ENCODE data around the gene SYT7.

The SYT7 gene

DNA sequence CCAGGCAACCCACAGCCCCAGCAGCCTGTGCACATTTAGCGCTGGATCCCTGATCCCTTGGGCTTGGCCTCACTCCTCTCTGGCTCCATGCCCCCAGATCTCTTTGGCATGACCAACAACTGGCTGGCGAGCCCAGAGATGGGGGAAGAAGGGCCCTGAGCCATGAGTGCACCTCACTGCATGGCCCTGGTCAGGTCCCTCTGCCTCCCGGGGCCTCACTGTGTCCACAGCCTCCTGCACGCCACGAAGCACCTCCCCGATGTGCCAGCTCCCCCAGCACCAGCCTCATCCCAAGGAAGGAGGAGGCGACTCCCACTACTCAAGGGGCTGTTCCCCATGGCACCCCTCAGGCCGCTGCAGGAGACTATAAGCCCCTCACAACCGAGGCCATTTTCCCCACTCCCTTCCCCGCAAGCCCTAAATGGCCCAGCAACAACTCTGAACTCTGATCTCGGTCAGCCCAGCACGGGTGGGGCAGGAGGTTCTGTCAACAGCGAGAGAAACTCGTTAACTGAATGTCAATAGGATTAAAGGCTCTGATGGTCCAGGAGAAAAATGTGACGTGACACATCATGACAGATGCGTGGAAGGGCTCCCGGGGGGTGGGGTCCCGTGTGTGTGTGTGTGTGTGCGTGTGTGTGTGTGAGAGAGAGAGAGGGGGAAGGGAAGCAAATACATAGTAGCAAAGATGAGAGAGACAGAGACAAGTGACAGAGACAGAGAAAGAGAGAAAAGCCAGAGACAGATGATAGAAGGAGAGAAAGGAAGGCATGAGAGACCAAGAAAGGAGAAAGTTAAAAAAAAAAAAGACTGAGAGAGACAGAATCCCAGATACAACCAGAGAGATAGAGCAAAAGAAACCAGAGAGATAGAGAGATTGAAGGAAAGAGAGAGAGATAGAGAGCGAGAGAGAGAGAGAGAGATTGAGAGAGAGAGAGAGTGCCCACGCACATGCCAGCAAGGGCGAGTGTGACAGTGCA lies 28.4 kb upstream of the SYT7 start:
- no peak for DNase-seq (ENCODE audit: low read depth in 2 of 2)

DNA sequence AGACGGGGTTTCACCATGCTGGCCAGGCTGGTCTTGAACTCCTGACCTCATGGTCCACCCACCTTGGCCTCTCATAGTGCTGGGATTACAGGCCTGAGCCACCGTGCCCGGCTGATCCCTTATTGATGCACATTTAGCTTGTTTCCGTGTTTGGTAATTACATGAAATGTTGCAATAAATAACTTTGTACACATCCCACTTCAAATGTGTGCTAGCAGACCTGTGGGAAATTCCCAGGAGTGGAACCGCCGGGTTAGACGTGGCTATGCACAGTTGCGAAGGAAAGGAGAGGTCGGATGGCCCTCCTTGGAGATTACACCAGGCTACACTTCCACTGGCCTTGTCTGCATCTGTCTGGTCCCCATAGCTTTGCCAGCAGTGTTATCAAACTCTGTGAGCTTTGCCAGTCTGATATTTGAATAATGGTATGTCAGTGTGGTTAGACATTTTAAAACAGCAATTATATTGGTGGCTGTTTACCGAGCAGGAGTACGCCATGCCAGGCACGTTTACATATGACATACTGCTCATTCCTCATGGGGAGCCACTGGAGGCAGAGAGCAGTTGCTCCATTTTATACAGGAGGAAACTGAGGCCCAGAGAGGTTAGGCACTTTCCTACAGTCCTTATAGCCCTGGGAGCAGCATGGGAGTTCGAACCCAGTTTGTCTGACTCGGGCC lies 27.2 kb upstream of the SYT7 start:
- no peak for DNase-seq (ENCODE audit: low read depth in 2 of 2)

DNA sequence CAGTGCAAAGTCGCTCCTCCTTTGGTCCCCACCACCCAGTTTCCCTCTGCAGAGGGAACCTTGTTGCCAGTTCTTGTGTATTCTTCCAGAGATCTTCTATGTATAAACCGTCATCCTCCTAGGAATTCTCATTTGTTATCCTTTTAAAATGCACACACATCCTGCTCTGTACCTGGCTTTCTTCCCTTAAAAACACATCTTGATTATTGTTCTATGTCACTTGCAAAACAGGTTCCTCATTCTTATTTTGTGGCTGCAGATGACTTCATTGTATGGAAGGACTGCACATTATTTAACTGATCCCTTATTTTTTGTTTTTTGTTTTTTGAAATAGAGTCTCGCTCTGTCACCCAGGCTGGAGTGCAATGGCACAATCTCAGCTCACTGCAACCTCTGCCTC lies 26.6 kb upstream of the SYT7 start:
- no peak for DNase-seq (ENCODE audit: low read depth in 2 of 2)

DNA sequence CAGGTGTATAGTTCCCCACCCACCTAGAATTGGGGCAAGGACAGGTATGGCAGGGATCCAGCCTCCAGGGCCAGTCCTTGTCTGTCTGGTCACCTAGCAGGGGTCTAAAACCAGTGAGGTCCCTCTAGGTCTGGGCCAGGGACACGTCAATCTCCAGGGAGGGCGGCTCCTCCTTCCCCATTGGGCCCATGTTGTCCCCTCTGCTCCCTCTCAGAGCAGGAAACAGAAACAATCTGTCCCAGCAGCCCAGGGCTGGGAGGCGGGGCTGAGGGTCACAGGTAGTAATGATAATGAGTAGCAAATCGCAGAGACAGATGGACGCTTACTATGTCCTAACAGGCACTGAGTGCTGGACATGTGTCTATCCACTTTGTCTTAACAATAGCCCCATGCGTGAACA lies 22.8 kb upstream of the SYT7 start:
- DNase-seq (ENCODE audit: low read depth in 2 of 2): no peak

DNA sequence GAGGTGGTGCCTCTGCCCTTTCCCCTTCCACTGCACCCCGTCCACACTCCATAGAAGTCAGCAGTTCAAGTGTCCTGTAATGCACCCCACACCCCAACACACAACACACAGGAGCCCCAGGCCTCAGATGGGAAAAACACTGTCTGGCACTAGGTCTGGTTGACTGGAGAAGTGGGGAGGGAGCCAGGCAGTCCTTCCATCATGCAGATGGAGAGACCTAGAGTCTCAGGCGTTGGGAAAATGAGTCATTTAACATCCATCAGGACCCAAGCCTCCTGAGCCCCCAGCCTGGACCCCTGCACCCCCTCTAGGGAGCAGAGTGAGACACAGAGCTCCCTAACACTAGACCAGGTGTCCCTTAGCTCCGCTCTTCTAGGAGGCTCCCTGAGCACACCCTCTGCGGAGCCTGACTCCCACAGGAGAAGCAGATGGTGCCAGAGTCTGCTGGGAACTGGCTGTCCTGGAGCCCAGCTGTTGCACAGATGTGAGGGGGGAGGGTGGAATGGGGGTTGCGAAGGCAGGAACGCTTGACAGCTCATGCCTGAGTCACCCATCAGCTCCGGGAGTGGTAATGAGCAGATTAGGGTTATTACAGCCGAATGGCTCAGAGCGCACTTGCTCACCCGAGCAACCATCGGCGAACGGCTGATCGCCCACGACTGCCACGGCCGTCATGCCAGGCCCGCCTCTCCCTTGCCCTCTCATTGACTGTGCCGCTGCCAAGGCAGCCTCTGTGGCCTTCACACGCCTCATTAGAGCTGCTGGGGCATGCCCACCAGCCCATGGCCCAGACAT lies 22.1 kb upstream of the SYT7 start:
- DNase-seq (ENCODE audit: low read depth in 2 of 2): no peak

DNA sequence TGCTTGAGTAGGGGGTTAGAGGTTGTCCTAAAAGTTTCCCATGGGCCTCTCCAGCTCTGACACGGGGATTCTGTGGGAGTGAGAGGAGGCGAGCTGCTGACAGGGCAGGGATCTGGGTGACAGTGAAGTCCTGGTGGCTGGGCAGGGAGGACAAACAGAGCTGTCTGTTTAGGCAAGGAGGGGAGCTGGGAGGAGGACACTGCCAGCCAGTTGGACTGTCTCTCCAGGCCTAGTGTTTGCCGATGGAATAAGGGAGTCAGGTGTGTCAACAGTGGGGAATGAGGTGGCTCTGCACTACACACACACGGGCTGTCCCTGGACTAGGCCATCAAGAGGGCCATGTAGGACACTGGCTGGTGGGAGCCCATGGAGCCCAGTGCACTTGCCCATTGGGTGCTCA lies 20.6 kb upstream of the SYT7 start:
- DNase-seq (ENCODE audit: low read depth in 2 of 2): no peak

DNA sequence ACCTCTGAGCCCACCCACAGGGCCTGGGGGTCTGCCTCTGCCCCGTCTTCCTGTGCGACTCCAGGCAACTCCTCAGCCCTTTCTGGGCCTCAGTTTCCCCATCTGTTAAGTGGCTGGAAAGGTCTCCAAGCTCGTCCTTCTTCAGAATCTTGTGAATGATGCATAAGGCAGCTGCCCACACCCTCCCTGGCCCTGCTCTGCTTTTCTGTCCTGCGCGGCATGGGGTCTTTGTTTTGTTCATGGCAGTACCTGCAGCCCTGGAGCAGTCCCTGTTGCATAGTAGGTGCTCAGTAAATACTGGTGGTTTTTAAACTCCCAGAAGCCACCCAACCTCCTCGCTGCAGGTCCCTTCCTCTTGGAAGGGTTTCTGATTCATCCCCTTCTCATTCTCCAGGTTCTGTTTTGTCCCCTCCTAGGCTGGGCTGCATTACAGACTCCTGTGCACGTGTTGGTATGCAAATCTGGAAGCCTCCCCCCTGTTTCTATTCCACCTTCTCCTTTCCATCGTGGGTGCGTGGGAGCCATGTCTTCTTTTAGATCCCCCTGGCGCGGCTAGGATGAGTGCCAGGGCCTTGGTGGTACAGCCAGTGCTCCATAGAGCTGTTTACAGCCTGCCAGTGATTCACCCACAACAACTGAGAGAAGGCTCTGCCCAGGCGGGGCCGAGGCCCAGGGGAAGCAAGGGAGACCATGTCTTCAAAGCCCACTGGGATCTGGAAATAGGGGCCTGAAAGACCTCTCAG lies 19.3 kb upstream of the SYT7 start:
- no peak for DNase-seq (ENCODE audit: low read depth in 2 of 2)

DNA sequence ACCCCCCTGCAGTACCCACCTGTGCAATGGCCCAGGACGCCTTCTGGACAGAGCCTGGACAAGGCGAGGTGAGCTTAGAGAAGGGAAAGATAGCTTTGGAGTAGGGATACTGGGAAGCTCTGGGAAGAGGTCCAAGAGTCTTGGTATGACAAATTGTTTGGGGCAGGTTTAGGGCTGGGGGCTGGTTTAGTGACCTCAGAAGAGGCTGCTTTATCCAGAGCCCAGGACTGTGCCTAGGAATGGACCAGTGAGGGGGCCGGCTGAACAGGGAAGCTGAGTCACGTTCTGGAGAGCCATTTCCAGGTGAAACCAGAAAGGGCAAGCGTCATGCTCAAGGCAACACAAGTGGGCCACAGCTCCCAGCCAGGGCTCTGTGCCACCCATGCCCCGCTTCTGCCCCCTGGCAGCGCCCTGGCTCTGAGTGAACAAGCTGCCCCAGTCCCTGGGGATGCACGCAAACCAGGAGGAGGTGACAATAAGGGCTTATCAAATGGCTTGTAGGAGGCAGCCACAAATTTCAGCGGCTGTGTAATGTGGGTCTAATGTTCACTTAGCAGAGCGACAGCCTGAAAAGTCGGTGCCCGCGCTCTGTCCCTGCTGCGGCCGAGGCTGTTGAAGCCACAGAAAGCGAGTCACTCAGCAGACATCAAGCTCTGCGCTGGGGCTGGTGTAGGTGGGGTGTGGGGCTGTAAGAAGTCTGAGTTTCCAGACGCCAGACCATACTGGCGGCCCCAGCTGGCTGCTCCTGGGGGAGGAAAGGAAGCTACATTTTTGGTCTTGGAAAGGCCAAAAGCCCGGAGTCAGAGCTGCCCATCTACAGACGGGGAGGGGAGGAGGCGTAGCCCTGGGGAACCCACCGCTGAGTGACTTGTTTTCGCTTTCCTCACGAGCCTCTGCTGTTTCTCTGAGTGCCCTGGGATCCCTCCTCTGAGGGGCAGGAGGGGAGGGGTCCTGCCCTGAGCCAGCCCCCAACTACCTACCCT lies 18.3 kb upstream of the SYT7 start:
- DNase-seq (ENCODE audit: low read depth in 2 of 2): no peak

DNA sequence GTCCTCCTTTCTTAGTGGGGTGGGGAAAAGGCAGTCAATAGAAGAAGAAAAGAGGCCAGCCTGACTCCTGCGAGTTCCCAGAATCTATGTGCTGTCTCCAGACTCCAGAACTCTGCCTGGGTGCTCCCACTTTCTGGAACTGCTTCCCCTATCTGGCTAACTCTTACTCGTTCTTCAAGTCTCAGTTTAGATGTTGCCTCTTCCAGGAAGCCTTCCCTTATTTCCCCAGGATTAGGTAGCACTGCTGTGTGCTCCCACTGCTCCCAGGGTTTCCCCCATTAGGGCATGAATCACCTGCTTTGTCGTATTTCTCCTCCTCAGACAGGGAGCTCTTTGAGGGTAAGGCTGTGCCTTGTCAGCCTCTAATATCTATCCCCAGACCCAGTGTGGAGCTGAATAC lies 17.5 kb upstream of the SYT7 start:
- no peak for DNase-seq (ENCODE audit: low read depth in 2 of 2)

DNA sequence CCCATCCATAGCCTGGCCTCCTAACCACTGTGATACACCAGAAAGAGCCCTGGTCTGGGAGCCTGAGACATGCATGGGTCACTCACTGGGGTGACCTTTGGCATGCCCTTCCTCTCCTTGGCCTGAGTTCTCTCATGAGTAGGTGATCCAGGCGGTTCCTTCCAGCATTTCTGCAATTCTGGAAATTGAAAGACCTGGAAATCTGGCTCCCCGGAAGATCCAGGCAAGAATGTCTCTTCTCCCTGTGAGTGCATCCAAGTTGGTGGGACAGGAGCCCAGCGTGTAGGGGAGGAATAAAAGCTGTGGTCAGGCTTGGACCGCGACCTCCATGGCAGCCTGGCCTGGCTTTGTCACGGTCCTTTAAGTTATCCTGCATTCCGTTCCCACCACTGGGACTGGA lies 16.1 kb upstream of the SYT7 start:
- no peak for DNase-seq (ENCODE audit: low read depth in 2 of 2)

DNA sequence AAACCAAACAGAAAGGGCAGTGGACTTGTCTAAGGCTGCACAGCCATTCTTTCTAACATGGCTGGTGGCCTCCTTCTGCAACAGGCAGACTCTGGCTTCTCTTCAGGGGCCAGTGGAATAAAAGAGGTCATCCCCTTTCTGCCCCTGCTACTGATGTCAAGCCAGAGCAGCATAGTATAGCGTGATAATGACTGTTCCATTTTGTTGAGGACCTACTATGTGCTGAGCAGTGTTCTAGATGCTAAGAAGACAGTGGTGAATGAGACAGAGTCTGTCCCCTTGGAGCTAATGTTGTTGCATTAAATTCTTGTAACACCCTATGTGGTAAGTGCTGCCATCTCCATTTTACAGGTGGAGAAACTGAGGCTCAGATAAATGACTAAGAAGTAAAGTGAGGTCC lies 15.7 kb upstream of the SYT7 start:
- no peak for DNase-seq (ENCODE audit: low read depth in 2 of 2)

DNA sequence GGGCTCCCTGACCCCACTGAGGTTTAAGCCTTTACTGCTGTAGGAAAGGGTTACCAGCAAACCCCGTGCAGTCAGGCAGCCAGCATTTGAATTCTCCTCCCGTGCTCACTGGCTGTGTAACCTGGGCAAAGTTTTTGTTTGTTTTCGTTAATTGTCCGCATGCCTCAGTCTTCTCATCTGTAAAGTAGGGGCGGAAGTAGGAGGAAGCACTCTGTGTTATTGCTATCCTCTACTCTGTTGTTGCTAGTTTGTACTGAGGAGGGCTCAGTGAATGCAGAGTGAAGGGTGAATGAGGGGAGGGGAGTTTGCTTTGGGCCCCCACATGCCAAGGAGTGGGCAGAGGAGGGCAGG lies 14.0 kb upstream of the SYT7 start:
- DNase-seq (ENCODE audit: low read depth in 2 of 2): no peak

DNA sequence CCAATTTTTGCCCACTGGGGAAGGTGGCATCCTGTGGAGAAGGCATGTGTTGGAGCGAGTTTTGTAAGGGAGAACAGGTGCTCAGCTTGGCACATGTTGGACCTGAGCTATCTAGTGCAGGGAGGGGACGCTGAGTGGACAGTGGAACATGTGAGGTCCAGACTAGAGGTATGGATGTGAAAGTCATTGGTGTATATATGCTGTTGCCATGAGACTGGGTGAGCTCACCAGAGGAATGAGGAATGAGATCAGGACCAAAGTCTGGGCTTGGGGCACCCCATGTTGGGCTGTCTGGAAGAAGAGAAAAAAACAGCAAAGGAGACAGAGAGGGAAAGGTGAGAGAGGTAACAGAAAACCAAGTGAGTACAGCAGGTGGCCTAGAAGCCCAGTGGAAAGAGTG lies 12.3 kb upstream of the SYT7 start:
- DNase-seq (ENCODE audit: low read depth in 2 of 2): no peak

DNA sequence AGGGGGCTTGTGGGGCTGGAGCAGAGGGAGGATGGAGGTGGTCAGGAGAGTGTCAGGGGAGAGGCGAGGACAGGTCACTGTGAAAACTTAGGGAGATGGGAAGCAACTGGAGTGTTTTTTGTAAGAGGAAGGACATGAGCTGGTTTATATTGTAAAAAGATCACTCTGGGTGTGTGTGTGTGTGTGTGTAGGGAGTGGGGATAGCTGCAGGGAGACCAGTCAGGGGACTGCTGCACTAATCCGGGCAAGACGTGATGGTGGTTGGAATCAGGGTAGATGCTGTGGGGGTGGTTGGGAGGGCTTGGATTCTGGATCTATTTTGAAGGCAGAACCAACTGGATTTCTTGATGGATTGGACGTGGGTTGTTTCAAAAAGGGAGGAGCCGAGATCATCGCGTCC lies 11.3 kb upstream of the SYT7 start:
- no peak for DNase-seq (ENCODE audit: low read depth in 2 of 2)

DNA sequence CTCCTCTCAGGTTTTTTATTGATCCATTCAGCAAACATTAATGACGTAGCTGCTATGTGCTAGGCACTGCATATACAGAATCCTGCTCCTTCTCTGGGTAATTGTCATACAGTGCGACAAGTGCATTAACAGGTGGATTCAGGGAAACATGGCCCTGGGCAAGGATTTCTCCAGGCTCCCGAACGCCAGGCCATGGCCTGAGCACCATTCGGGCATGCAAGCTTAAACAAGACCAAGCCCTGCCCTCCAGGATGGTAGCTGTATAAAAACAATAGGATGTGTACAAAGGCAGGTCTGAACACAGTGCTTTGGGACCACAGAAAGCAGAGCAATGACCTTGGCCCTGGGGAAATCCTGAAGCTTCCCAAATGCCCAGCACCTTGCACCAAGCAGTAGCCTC lies 9.1 kb upstream of the SYT7 start:
- DNase-seq (ENCODE audit: low read depth in 2 of 2): no peak

DNA sequence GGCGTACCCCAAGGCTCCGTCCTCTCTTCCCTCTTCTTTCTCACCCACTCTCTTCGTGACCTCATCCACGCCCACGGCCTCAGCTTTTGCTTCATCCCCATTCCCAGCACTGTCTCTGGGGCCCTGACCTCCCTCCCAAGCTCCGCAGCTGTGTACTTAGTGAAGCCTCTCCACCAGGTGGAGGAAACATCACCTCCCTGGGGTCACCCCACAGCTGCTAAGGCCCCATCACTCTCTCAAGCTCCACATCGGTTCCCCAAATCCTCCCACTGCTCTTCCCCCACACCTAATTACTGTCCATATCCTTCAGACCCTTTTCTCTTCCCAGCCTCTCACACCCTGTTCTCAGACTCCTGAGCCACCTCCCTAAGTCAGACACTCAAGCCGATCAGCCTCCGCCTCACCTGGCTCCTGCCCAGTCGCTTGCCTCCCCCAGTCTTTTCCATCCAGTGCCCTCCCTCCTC lies 7.9 kb upstream of the SYT7 start:
- no peak for DNase-seq (ENCODE audit: low read depth in 2 of 2)

DNA sequence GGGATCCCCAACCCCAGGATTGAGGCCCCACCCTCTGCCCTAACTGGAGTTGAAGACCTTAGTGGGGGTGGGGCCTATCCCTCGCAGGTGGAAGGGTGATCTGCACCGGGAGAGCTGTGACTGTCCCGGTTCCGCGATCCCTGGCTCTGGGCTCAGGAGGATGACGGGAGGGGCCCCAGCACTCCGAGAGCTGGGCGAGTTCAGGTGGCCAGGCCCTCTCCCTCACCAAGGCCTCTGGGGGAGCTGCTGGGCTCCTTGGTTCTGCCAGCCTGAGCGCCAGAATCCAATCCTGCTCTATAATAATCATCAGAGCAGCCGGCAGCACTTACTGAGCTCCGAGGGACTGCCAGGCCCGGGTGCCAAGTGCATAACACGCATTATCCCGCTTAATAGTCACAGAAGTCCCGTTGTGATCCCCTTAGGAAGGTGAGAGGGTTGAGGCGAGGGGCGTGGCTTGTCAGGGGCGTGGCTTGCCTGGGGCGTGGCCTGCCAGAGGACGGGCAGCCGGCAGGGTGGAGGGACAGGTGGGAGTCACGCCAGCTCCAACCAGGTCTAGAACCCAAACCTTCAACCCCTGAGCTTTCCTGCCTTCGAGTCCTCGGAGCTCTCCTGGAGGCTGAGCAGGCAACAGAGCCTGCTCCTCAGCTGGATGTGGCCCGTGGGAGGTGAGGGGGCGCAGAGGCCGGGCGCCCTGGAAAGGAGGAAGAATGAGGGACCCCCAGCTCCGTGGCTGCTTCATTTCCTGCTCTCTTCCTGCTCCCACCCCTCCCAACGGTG lies 7.3 kb upstream of the SYT7 start:
- peak; percentile 32 to 35 for DNase-seq (ENCODE audit: low read depth in 2 of 2)

DNA sequence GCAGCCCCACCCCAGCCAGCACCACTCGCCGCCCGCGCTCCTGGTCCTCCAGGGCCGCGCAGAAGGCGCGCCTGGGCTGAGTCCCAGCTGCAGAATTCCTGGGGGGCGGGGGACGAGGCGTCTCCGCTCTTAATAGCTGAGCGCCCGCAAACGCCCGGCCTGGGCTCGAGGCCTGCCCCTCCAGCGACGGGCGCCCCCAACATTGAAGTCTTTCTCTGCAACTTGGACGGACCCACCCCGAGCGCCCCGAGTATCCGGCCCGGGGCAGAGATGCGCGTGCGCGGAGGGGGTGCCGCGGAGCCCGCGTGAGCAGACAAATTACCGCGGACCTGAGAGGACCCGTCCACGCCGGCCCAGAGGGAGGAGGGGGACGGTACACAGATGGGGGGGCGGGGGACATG lies 6.7 kb upstream of the SYT7 start:
- peak in 1 of 2 donors; percentile 6 for DNase-seq (ENCODE audit: low read depth in 2 of 2)

DNA sequence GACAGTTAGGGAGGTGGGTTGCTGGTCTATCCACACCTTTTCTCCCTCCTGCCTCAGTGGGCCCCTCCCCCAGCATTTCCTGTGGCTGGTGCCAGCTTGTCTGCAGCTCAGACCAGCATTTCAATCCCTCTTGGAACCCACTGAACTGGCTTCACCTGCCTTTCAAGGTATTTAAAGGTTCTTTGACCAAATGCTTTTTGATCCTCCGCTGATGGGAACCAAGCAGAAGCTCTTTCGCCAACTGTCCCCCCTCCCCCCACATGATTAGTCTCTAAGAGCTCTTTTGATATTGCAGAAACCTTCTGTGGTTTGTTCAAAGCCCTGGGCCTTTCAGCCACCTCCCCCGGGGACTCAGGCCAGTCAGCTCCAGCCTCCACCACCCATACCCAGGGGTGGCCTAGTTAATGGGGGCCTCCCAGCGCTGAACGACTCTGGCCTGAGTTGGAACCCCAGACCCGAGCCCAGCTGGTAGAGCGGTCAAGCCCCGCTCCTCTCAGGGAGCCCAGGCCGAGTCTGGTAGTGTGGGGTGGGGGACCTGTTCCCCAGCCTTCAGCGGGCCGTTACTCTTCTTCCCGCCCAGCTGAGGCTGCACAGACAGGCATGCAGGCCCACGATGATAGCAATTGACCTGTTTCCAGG lies 6.0 kb upstream of the SYT7 start:
- DNase-seq (ENCODE audit: low read depth in 2 of 2): no peak

Measured in stimulated activated CD8-positive, alpha-beta memory T cell treated with anti-CD3 and anti-CD28 coated beads, Interleukin-7, amount 100 ng/mL, for 1 hour (primary cell).